ENCODE measurements around the gene SPEM1. TPM values are rescaled to one million over a fixed set of nuclear protein-coding genes. Genes with fewer than 3 reads are reported as not detected.

SPEM1 gene
- total RNA-seq, 1 donor from 2014 or later, result not detected

- Histone ChIP-seq H3K27ac (no peak overlapping the region), H3K4me1 (no peaks in the 10 kb centered on the region), H3K4me3 (no peak overlapping the region), H3K9me3 (no peaks in the 10 kb centered on the region), H3K27me3 (no peaks in the 10 kb centered on the region), H3K36me3 (no peaks in the 10 kb centered on the region)
- DNase-seq (no peak), ATAC-seq (peak; percentile 6)
- TF ChIP-seq CTCF (IDR thresholded peaks at IDR 0.05), result no peak
- intact Hi-C loops (cut with DNase I), result no loop called here
These were observed 9.6 kb downstream of the SPEM1 start for GRCh38 chr17:7429722-7430121.

GRCh38 chr17:7431231-7431630 is 11.1 kb downstream of the SPEM1 start:
- Histone ChIP-seq H3K4me3 (no peak overlapping the region), H3K36me3 (no peaks in the 10 kb centered on the region), H3K27ac (no peak overlapping the region), H3K9me3 (no peaks in the 10 kb centered on the region), H3K4me1 (peaks cover 8% of the 10 kb centered on the region), H3K27me3 (no peaks in the 10 kb centered on the region)
- intact Hi-C loops (cut with DNase I), result no loop called here
- ATAC-seq (no peak), DNase-seq (no peak)
- TF ChIP-seq CTCF (IDR thresholded peaks at IDR 0.05), result no peak

GRCh38 chr17:7432296-7432695 is 12.2 kb downstream of the SPEM1 start:
- Histone ChIP-seq H3K4me3 (no peak overlapping the region), H3K27ac (no peak overlapping the region), H3K4me1 (peaks cover 17% of the 10 kb centered on the region), H3K27me3 (no peaks in the 10 kb centered on the region), H3K9me3 (no peaks in the 10 kb centered on the region), H3K36me3 (no peaks in the 10 kb centered on the region)
- no peak for TF ChIP-seq CTCF (IDR thresholded peaks at IDR 0.05)
- no peak for ATAC-seq
- intact Hi-C loops (cut with DNase I), result no loop called here
- DNase-seq, result no peak

GRCh38 chr17:7435676-7436555 is 15.8 kb downstream of the SPEM1 start:
- peaks cover 21% of the 10 kb centered on the region for H3K27me3 ChIP-seq
- no peaks in the 10 kb centered on the region for H3K36me3 ChIP-seq
- peak overlapping the region; percentile 72 for H3K27ac ChIP-seq
- peak; percentile 84 for DNase-seq
- peak; percentile 21 for TF ChIP-seq CTCF (IDR thresholded peaks at IDR 0.05)
- intact Hi-C loops (cut with DNase I), result no loop called here
- H3K4me1 ChIP-seq, result peaks cover 46% of the 10 kb centered on the region
- peak overlapping the region; percentile 71 for H3K4me3 ChIP-seq
- no peaks in the 10 kb centered on the region for H3K9me3 ChIP-seq
- peak; percentile 11 for ATAC-seq

GRCh38 chr17:7436556-7437368 is 16.6 kb downstream of the SPEM1 start:
- Histone ChIP-seq H3K4me1 (peaks cover 46% of the 10 kb centered on the region), H3K4me3 (peak overlapping the region; percentile 71), H3K27ac (peak overlapping the region; percentile 48), H3K9me3 (no peaks in the 10 kb centered on the region), H3K36me3 (no peaks in the 10 kb centered on the region), H3K27me3 (peaks cover 22% of the 10 kb centered on the region)
- ATAC-seq (peak; percentile 87), DNase-seq (peak; percentile 94)
- peak; percentile 82 for TF ChIP-seq CTCF (IDR thresholded peaks at IDR 0.05)
- intact Hi-C loops (cut with DNase I), result no loop called here
